Activated CD8-positive, alpha-beta T cell treated with anti-CD3 and anti-CD28 coated beads for 36 hours (primary cell): Measurements from ENCODE around the gene KIF24. TPM values are rescaled to one million over a fixed set of nuclear protein-coding genes. Genes with fewer than 3 reads are reported as not detected.

Source experiments
- ATAC-seq: fragments of 200-7000 bp; cut with Tn5 transposase; one replicate; pipeline ENCODE4 v1.10.0; 2021; ENCODE audit warnings: mild to moderate bottlenecking, moderate library complexity
- CTCF ChIA-PET: fragments of 350-600 bp; sonication (Branson Sonifier 250); formaldehyde crosslinking; loops from one replicate; lab custom pipeline; 2021; ENCODE audit warnings: antibody characterized with exemption; lab: Charles Lee
- POLR2A ChIA-PET: fragments of 350-600 bp; sonication (Branson Sonifier 250); formaldehyde crosslinking; loops from one replicate; lab custom pipeline; 2021; ENCODE audit warnings: antibody characterized with exemption; lab: Charles Lee
- DNase-seq: peaks from one replicate; pipeline ENCODE4 v3.0.0-alpha.2; 2020
- H3K27ac Mint-ChIP-seq: one replicate; pipeline ENCODE4 v1.8.0; 2021; ENCODE audit warnings: mild to moderate bottlenecking, mixed read lengths
- H3K27me3 Mint-ChIP-seq: one replicate; pipeline ENCODE4 v1.8.0; 2021; ENCODE audit warnings: mixed read lengths
- H3K36me3 Mint-ChIP-seq: one replicate; pipeline ENCODE4 v1.8.0; 2021; ENCODE audit warnings: low read depth, mixed read lengths
- H3K4me1 Mint-ChIP-seq: one replicate; pipeline ENCODE4 v1.8.0; 2021; ENCODE audit warnings: low read depth, mixed read lengths
- H3K4me3 Mint-ChIP-seq: one replicate; pipeline ENCODE4 v1.8.0; 2021; ENCODE audit warnings: mild to moderate bottlenecking, moderate library complexity, mixed read lengths
- H3K9me3 Mint-ChIP-seq: one replicate; pipeline ENCODE4 v1.8.0; 2021; ENCODE audit warnings: mixed read lengths
- CTCF ChIP-seq: fragments of 200-600 bp; IDR thresholded peaks from one replicate; pipeline ENCODE4 v1.8.0; 2022; ENCODE audit warnings: antibody characterized with exemption, mild to moderate bottlenecking
- intact Hi-C: fragments of 100-400 bp; cut with micrococcal nuclease; formaldehyde crosslinking; loops from one replicate; pipeline ENCODE4 v1.10.0; 2022
- total RNA-seq, 2 experiments: library from RNA; stranded (reverse); gene quantifications; one replicate each; pipeline ENCODE4 v1.2.3, GENCODE V29; 2021

The KIF24 gene
- total RNA-seq, 2 experiments from 2014 or later = 5.8 to 5.9 TPM

DNA sequence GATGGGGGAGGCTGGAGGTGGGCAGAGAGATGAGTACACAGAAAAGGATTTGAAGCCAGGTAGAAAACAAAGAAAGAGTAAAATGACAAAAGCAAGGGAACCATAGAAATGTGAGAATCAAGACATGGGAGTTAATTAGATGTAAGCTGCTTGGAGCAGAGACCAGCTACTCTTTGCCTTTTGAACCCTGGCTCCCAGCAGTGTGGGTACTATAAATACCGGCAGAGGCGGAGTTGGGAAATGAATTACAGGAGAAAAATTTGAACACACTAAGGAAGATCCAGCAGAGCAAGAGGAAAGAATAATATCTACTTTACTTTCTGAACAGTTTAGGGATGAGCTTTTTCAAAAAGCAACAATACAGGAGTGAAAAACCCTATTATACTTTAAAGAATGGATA is 36.5 kb downstream of the KIF24 start:
- DNase-seq = no peak
- ATAC-seq = no peak
- POLR2A ChIA-PET = no interaction called here
- CTCF ChIA-PET = no interaction called here
- intact Hi-C loops = no loop called here
- Mint-ChIP-seq H3K27ac (no peak overlapping the region), H3K4me1 (no peaks in the 10 kb centered on the region), H3K9me3 (no peaks in the 10 kb centered on the region), H3K36me3 (peaks cover 4% of the 10 kb centered on the region), H3K27me3 (no peaks in the 10 kb centered on the region), H3K4me3 (no peak overlapping the region)
- no peak for TF ChIP-seq CTCF

- intact Hi-C loops = no loop called here
- H3K4me3 Mint-ChIP-seq = no peak overlapping the region
- DNase-seq = no peak
- H3K36me3 Mint-ChIP-seq = peaks cover 5% of the 10 kb centered on the region
- ATAC-seq = no peak
- POLR2A ChIA-PET = no interaction called here
- no peak overlapping the region for H3K27ac Mint-ChIP-seq
- H3K27me3 Mint-ChIP-seq = no peaks in the 10 kb centered on the region
- no peak for TF ChIP-seq CTCF
- H3K9me3 Mint-ChIP-seq = no peaks in the 10 kb centered on the region
- no peaks in the 10 kb centered on the region for H3K4me1 Mint-ChIP-seq
- CTCF ChIA-PET = no interaction called here
Measured at GRCh38 chr9:34291423-34291822, 37.6 kb downstream of the KIF24 start.

DNA sequence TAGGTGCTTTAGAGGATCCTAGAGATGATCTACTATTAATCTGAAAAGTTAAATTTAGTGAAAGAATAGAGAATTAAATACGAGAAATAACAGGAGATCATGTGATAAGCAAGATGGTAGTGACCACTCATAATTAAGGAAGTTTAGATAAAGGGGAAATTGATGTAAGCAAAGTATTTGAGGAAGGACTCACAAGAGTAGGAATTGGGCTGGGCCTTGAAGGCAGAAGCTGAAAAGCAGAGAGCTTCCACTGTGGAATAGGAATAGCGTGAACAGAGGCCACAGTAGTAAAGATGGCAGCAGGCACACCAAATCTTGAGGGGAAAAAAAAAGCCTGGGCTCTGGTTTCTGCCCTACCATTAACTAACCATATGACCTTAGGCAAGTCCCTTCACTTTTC is 38.0 kb downstream of the KIF24 start:
- Mint-ChIP-seq H3K4me3 (no peak overlapping the region), H3K36me3 (peaks cover 9% of the 10 kb centered on the region), H3K27ac (no peak overlapping the region), H3K4me1 (no peaks in the 10 kb centered on the region), H3K27me3 (no peaks in the 10 kb centered on the region), H3K9me3 (no peaks in the 10 kb centered on the region)
- ChIA-PET POLR2A (no interaction called here), CTCF (interaction anchor here (1.1 to 1.7 kb wide), 3 partner anchors 37 to 411 kb away, joined by 4 read pairs; no protein-coding TSS in a partner anchor)
- ATAC-seq (no peak), DNase-seq (no peak)
- intact Hi-C loops = no loop called here
- TF ChIP-seq CTCF = no peak

DNA sequence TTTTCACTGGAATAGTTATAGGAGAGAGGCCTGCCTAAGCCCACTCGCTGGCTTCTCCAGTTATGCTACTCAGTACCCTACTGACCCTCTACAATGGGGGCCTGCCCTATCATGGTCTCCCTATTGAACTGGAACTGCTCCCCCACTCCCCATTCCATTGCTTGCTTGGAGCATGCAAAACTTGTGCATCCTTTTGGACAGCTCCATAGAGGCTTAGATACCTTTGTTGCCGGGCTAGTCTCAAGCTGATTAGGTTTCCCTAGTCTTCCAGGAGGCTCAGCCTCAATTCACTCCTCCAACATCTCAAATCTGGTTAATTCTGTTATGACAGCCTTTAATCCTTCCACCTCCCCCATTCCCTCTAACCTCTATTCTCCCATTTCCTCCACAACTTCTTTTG is 39.9 kb downstream of the KIF24 start:
- intact Hi-C loops = no loop called here
- POLR2A ChIA-PET = no interaction called here
- no peaks in the 10 kb centered on the region for H3K27me3 Mint-ChIP-seq
- TF ChIP-seq CTCF = no peak
- H3K27ac Mint-ChIP-seq = no peak overlapping the region
- no peaks in the 10 kb centered on the region for H3K4me1 Mint-ChIP-seq
- no peaks in the 10 kb centered on the region for H3K9me3 Mint-ChIP-seq
- no peak for ATAC-seq
- DNase-seq = no peak
- CTCF ChIA-PET = interaction anchor here (0.6 to 1.4 kb wide), 3 partner anchors 34 to 69 kb away, joined by 3 to 4 read pairs (median 3); no protein-coding TSS in a partner anchor
- H3K4me3 Mint-ChIP-seq = no peak overlapping the region
- peaks cover 13% of the 10 kb centered on the region for H3K36me3 Mint-ChIP-seq

- DNase-seq (no peak), ATAC-seq (no peak)
- H3K9me3 Mint-ChIP-seq = no peaks in the 10 kb centered on the region
- H3K27ac Mint-ChIP-seq = no peak overlapping the region
- ChIA-PET CTCF (no interaction called here), POLR2A (no interaction called here)
- no peak overlapping the region for H3K4me3 Mint-ChIP-seq
- no peak for TF ChIP-seq CTCF
- no peaks in the 10 kb centered on the region for H3K27me3 Mint-ChIP-seq
- intact Hi-C loops = no loop called here
- peaks cover 14% of the 10 kb centered on the region for H3K36me3 Mint-ChIP-seq
- peaks cover 2% of the 10 kb centered on the region for H3K4me1 Mint-ChIP-seq
Measured at GRCh38 chr9:34282096-34282495, 47.0 kb downstream of the KIF24 start.
